Endothelial cell (in vitro differentiated cells): ENCODE measurements around the gene ADD2. TPM values are rescaled to one million over a fixed set of nuclear protein-coding genes. Genes with fewer than 3 reads are reported as not detected.

Experiments used
- DNase-seq: peaks from one replicate; pipeline ENCODE4 v3.0.0; 2021; ENCODE audit warnings: low spot score
- H3K27ac Mint-ChIP-seq: one replicate; pipeline ENCODE4 v1.8.0; 2021; ENCODE audit warnings: mixed read lengths, inconsistent platforms; ENCODE audit not compliant: unreplicated experiment
- H3K27me3 Mint-ChIP-seq: one replicate; pipeline ENCODE4 v1.8.0; 2021; ENCODE audit warnings: mild to moderate bottlenecking, moderate library complexity, mixed read lengths, inconsistent platforms; ENCODE audit not compliant: unreplicated experiment
- H3K36me3 Mint-ChIP-seq: one replicate; pipeline ENCODE4 v1.8.0; 2021; ENCODE audit warnings: mild to moderate bottlenecking, low read depth, mixed read lengths, inconsistent platforms; ENCODE audit not compliant: unreplicated experiment
- H3K4me1 Mint-ChIP-seq: one replicate; pipeline ENCODE4 v1.8.0; 2021; ENCODE audit warnings: mild to moderate bottlenecking, mixed read lengths, inconsistent platforms; ENCODE audit not compliant: unreplicated experiment
- H3K4me3 Mint-ChIP-seq: one replicate; pipeline ENCODE4 v1.8.0; 2021; ENCODE audit warnings: mild to moderate bottlenecking, mixed read lengths, inconsistent platforms; ENCODE audit not compliant: unreplicated experiment
- H3K9me3 Mint-ChIP-seq: one replicate; pipeline ENCODE4 v1.8.0; 2021; ENCODE audit warnings: mixed read lengths, inconsistent platforms; ENCODE audit not compliant: unreplicated experiment
- CTCF ChIP-seq: fragments of 200-600 bp; sonication (generic); IDR thresholded peaks from one replicate; pipeline ENCODE4 v1.5.0; 2021; ENCODE audit warnings: antibody characterized with exemption; ENCODE audit not compliant: unreplicated experiment
- total RNA-seq: library from RNA; stranded (reverse); fragmentation: NEBNext Ultra II Directional; extraction: Animal tissue kit (Norgen Biotek cat#: 25700); gene quantifications from one replicate; pipeline ENCODE4 v1.2.1, GENCODE V29; 2021; ENCODE audit not compliant: unreplicated experiment

The ADD2 gene
- total RNA-seq, 1 donor from 2014 or later: 54.0 TPM

DNA sequence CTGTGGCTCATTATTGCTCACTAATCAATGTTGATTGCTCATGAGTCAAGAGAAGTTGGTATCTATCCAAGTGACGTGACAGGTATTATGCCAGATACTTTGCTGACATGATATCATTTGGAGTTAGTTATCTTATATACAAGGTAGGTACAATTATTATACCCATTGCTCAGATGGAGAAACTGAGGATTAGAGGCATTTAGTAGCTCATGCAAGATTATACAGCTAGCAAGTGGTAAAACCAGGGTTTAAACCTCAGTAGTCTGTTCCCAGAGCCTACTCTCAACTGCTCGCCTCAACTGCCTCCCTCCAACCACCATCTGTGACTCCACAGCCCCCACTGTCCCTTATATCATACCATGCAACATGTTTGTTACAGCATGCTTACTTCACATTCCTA lies 16.3 kb upstream of the ADD2 start:
- DNase-seq: no peak
- no peak for TF ChIP-seq CTCF
- Mint-ChIP-seq H3K4me1 (peaks cover 6% of the 10 kb centered on the region), H3K9me3 (no peaks in the 10 kb centered on the region), H3K4me3 (no peak overlapping the region), H3K36me3 (no peaks in the 10 kb centered on the region), H3K27me3 (no peaks in the 10 kb centered on the region), H3K27ac (no peak overlapping the region)

DNA sequence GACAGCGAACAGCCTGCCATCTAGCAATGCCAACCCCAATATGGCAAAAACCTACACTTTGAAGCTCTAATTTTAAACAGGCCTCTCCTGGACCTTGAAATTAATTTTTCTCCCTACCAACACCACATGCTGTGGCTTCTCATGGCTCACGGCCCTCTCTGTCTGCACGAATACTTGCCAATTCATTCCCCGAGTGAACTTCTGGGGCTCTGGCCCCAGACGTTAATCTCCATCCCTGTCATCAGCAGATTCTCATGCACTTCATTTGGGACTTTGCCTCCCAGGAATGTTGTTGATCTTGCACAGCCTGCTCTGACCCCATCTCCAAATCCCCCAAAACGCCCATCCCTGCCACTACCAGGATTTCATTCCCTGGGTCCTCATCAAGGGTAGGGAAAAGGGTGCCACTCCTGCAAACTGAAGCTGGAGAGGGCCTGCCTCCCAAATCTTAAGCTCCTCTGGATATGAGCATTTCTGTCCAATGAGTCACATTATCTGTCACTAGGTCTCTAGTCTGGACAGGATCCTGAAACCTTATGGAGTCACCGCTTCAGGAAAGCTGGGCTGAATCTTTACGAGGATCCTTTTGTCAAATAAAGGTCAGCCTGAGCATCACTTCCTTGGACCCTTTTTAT lies 12.0 kb upstream of the ADD2 start:
- no peak for DNase-seq
- Mint-ChIP-seq H3K9me3 (no peaks in the 10 kb centered on the region), H3K27me3 (no peaks in the 10 kb centered on the region), H3K4me1 (no peaks in the 10 kb centered on the region), H3K36me3 (no peaks in the 10 kb centered on the region), H3K27ac (no peak overlapping the region), H3K4me3 (no peak overlapping the region)
- TF ChIP-seq CTCF: no peak

- no peak for TF ChIP-seq CTCF
- Mint-ChIP-seq H3K4me3 (no peak overlapping the region), H3K27me3 (no peaks in the 10 kb centered on the region), H3K4me1 (no peaks in the 10 kb centered on the region), H3K27ac (no peak overlapping the region), H3K9me3 (no peaks in the 10 kb centered on the region), H3K36me3 (no peaks in the 10 kb centered on the region)
- no peak for DNase-seq
Observed at GRCh38 chr2:70779491-70779890, 11.5 kb upstream of the ADD2 start.

DNA sequence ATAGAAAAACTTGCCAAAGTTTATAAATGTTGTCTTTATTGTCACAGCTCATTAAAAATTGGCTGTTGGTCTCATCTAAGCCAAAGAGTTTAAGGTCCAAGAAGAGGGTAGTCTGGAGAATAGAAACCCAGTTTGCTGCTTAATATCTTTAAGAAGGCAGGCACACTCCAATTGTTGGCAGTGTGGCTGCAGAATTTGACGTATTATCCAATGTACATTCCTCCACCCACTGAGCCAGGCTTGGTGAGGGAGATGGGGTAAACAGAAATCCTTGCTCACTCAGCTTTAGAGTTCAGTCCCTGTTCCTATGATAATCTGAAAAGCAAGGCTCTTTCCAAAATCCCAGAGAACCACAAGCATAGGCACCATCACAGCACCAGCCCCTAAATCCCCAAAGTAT lies 10.7 kb upstream of the ADD2 start:
- Mint-ChIP-seq H3K27ac (no peak overlapping the region), H3K4me1 (no peaks in the 10 kb centered on the region), H3K4me3 (no peak overlapping the region), H3K36me3 (no peaks in the 10 kb centered on the region), H3K9me3 (no peaks in the 10 kb centered on the region), H3K27me3 (no peaks in the 10 kb centered on the region)
- TF ChIP-seq CTCF: no peak
- no peak for DNase-seq

GRCh38 chr2:70777450-70777849 lies 9.4 kb upstream of the ADD2 start:
- no peaks in the 10 kb centered on the region for H3K9me3 Mint-ChIP-seq
- H3K4me1 Mint-ChIP-seq: no peaks in the 10 kb centered on the region
- H3K27me3 Mint-ChIP-seq: no peaks in the 10 kb centered on the region
- no peak for DNase-seq
- H3K36me3 Mint-ChIP-seq: no peaks in the 10 kb centered on the region
- H3K4me3 Mint-ChIP-seq: no peak overlapping the region
- H3K27ac Mint-ChIP-seq: no peak overlapping the region
- TF ChIP-seq CTCF: no peak
